HL-60 (cell line): ENCODE data around the gene ANLN.

ENCODE experiments used
- DNase-seq, 2 experiments: peaks; one replicate each; pipeline ENCODE4 v3.0.0-alpha.2; 2010 to 2020; ENCODE audit warnings: low read depth in 1 of 2, low spot score in 1 of 2
- H3K27ac ChIP-seq: fragments of 250-450 bp; sonication (Bioruptor Pico); replicated peaks from 2 replicates; pipeline ENCODE4 v1.5.1; 2020; ENCODE audit warnings: mild to moderate bottlenecking, moderate library complexity
- H3K27me3 ChIP-seq: fragments of 250-450 bp; sonication (Bioruptor Pico); 2 replicates; pipeline ENCODE4 v1.5.1; 2021; ENCODE audit warnings: mild to moderate bottlenecking, moderate library complexity; ENCODE audit not compliant: insufficient read depth, poor library complexity, severe bottlenecking
- H3K4me3 ChIP-seq: replicated peaks from 2 replicates; pipeline ENCODE4 v1.5.1; 2011; ENCODE audit warnings: mild to moderate bottlenecking, control low read depth, low read length; ENCODE audit not compliant: insufficient read depth
- GABPA ChIP-seq: IDR thresholded peaks from 2 replicates; pipeline ENCODE4 v1.6.1; 2012; ENCODE audit warnings: low read depth
- POLR2AphosphoS5 ChIP-seq: IDR thresholded peaks from 2 replicates; pipeline ENCODE4 v1.6.1; 2012; ENCODE audit warnings: low read depth
- SPI1 ChIP-seq: IDR thresholded peaks from 2 replicates; pipeline ENCODE4 v1.6.1; 2012; ENCODE audit warnings: low read depth, mild to moderate bottlenecking, borderline replicate concordance
- TF ChIP-seq, protein P1 (sequence below): IDR thresholded peaks from 2 replicates; pipeline ENCODE4 v1.6.1; 2012; ENCODE audit warnings: low read depth; ENCODE audit not compliant: insufficient replicate concordance
- TF ChIP-seq, protein P2 (sequence below): IDR thresholded peaks from one replicate; pipeline ENCODE4 v1.5.1; 2011; ENCODE audit warnings: low read length, control low read depth, inconsistent platforms; ENCODE audit not compliant: insufficient read depth

The ANLN gene

DNA sequence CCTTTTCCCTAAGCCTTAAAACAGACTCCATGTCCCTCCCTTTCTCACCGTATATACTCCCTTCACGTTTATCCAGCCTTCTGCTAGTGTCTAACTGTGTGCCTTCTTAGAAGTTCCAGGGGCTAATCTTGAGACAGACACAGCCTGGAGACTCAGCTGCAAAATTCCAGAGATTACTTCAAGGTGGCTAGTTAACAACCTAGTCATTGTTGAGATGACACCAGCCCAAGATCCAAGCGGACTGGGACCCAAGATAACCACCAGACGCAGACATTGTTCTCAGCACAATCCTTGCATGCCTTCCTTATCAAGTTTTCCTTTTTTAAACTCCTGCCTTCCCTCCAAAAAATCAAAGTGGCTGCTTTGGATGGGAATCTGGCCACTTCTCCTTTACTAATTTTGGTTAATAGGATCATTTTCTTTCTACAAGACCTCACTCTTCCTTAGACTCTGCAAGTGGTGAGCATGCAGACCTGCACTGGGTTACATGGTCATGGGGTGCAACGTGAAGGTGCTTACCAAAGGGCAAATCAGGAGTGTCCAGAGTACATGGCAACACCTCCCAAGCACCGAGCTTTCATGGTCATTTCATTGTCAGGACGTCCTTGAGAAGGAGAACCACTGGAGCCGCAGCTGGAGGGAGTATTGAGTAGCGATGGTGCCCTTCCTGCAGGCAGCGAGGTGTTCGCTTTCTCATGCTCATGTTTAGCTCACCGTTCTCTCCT is 69.7 kb downstream of the ANLN start:
- Histone ChIP-seq H3K27me3 (no peaks in the 10 kb centered on the region), H3K4me3 (no peak overlapping the region), H3K27ac (no peak overlapping the region)
- no peak for DNase-seq
- TF ChIP-seq SPI1, result no peak
- TF ChIP-seq, protein P1, sequence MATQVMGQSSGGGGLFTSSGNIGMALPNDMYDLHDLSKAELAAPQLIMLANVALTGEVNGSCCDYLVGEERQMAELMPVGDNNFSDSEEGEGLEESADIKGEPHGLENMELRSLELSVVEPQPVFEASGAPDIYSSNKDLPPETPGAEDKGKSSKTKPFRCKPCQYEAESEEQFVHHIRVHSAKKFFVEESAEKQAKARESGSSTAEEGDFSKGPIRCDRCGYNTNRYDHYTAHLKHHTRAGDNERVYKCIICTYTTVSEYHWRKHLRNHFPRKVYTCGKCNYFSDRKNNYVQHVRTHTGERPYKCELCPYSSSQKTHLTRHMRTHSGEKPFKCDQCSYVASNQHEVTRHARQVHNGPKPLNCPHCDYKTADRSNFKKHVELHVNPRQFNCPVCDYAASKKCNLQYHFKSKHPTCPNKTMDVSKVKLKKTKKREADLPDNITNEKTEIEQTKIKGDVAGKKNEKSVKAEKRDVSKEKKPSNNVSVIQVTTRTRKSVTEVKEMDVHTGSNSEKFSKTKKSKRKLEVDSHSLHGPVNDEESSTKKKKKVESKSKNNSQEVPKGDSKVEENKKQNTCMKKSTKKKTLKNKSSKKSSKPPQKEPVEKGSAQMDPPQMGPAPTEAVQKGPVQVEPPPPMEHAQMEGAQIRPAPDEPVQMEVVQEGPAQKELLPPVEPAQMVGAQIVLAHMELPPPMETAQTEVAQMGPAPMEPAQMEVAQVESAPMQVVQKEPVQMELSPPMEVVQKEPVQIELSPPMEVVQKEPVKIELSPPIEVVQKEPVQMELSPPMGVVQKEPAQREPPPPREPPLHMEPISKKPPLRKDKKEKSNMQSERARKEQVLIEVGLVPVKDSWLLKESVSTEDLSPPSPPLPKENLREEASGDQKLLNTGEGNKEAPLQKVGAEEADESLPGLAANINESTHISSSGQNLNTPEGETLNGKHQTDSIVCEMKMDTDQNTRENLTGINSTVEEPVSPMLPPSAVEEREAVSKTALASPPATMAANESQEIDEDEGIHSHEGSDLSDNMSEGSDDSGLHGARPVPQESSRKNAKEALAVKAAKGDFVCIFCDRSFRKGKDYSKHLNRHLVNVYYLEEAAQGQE, result no peak
- TF ChIP-seq GABPA, result no peak
- TF ChIP-seq, protein P2, sequence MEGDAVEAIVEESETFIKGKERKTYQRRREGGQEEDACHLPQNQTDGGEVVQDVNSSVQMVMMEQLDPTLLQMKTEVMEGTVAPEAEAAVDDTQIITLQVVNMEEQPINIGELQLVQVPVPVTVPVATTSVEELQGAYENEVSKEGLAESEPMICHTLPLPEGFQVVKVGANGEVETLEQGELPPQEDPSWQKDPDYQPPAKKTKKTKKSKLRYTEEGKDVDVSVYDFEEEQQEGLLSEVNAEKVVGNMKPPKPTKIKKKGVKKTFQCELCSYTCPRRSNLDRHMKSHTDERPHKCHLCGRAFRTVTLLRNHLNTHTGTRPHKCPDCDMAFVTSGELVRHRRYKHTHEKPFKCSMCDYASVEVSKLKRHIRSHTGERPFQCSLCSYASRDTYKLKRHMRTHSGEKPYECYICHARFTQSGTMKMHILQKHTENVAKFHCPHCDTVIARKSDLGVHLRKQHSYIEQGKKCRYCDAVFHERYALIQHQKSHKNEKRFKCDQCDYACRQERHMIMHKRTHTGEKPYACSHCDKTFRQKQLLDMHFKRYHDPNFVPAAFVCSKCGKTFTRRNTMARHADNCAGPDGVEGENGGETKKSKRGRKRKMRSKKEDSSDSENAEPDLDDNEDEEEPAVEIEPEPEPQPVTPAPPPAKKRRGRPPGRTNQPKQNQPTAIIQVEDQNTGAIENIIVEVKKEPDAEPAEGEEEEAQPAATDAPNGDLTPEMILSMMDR, result no peak
- no peak for TF ChIP-seq POLR2AphosphoS5

DNA sequence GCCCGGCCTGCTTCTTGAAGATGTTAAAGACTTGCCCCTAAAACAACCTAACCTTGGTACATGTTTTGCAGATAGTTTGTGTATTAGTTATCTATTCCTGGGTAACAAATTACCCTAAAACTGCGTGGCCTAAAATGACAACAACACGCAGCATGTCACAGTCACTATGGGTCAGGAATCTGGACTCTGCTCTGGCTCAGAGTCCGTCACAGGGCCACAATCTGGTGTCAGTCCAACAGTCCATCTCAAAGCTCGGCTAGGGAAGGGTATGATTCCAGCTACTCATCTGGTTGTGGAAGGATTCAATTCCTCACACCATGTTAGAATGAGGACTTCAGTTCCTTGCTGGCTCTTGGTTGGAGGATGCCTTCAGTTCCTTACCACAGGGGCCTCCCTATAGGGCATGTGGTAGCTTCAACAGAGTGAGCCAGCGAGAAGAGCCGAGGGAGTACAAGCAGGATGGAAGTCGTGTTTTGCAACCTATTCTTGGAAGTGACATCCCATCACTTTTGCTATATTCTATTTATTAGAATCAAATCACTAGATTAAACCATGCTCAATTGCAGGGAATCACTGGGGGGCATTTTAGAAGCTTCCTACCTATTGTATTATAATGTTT is 71.3 kb downstream of the ANLN start:
- no peak overlapping the region for H3K27ac ChIP-seq
- H3K4me3 ChIP-seq, result no peak overlapping the region
- no peak for DNase-seq
- TF ChIP-seq POLR2AphosphoS5, result no peak
- no peak for TF ChIP-seq GABPA
- TF ChIP-seq, protein P1, result no peak
- TF ChIP-seq, protein P2, result no peak
- TF ChIP-seq SPI1, result no peak
- no peaks in the 10 kb centered on the region for H3K27me3 ChIP-seq

DNA sequence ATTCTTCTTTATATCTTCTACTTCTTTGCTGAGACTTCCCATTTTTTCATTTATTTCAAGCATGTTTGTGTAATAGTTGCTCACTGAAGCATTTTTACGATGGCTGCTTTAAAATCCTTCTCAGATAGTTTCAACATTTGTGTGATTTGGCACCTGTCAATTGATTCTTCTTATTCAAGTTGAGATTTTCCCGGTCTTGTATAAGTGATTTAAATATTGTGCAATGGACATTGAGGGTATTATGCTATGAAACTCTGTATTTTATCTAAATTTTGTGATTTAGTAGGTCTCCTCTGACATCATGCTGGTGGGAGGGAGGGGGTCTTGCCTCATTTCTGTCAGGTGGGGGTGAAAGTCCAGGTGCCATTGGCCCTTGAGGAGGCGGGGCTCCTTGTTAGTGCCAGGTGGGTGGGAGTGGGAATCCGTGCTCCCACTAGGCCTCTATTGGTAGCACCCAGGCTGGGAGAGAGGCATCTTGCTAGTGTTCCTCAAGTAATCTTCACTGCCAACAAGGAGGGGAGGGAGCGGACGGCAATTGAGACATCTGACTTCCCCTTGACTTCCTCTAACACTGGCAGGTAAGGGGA is 73.0 kb downstream of the ANLN start:
- Histone ChIP-seq H3K27me3 (no peaks in the 10 kb centered on the region), H3K4me3 (no peak overlapping the region), H3K27ac (no peak overlapping the region)
- no peak for DNase-seq
- TF ChIP-seq, protein P2, result no peak
- TF ChIP-seq SPI1 (no peak), POLR2AphosphoS5 (no peak), GABPA (no peak)
- TF ChIP-seq, protein P1, result no peak
